Measurements from ENCODE around the gene DNAJC11.
"Not testable (repeated sequence)": the region's sequence is repeated elsewhere in the genome, so short reads cannot be mapped to it uniquely, and the experiment has no call there.

Gene DNAJC11

GRCh38 chr1:6724517-6725141 lies 23.0 kb upstream of the DNAJC11 start:
- no peak for DNase-seq (ENCODE audit: low spot score in 2 of 2)
- Mint-ChIP-seq H3K27ac (no peak overlapping the region), H3K4me3 (no peak overlapping the region), H3K27me3 (peaks cover 4% of the 10 kb centered on the region), H3K9me3 (no peaks in the 10 kb centered on the region), H3K36me3 (no peaks in the 10 kb centered on the region), H3K4me1 (peaks cover 4% of the 10 kb centered on the region)
- no peak for ATAC-seq (ENCODE audit: low read depth)

- Mint-ChIP-seq H3K27ac (no peak overlapping the region), H3K4me3 (no peak overlapping the region), H3K36me3 (no peaks in the 10 kb centered on the region), H3K4me1 (peaks cover 4% of the 10 kb centered on the region), H3K9me3 (no peaks in the 10 kb centered on the region), H3K27me3 (peaks cover 4% of the 10 kb centered on the region)
- no peak for ATAC-seq (ENCODE audit: low read depth)
- no peak for DNase-seq (ENCODE audit: low spot score in 2 of 2)
These were observed 22.2 kb upstream of the DNAJC11 start for GRCh38 chr1:6723621-6724428.

DNA sequence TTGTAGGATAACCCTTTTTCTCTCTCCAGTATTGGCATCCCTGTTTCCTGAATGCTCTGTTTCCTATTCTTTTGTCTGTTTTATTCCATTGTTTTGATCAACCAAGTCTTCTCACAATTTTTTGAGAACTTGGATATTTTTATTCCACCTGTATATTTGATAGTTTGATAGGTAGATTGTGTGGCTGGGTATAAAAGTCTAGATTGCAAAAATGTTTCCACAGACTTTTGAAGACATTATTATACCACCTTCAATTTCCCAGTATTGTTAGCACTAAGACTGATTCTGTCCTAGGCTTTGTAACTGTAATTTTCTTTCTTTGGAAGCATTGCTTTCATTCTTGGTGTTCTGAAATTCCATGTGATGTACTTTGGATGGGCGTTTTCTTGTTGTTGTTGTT lies 9.6 kb upstream of the DNAJC11 start:
- H3K9me3 Mint-ChIP-seq: peaks cover 5% of the 10 kb centered on the region
- no peak overlapping the region for H3K4me3 Mint-ChIP-seq
- H3K36me3 Mint-ChIP-seq: peaks cover 1% of the 10 kb centered on the region
- H3K27me3 Mint-ChIP-seq: peaks cover 12% of the 10 kb centered on the region
- no peak for ATAC-seq (ENCODE audit: low read depth)
- no peak for DNase-seq (ENCODE audit: low spot score in 2 of 2)
- H3K4me1 Mint-ChIP-seq: no peaks in the 10 kb centered on the region
- no peak overlapping the region for H3K27ac Mint-ChIP-seq

DNA sequence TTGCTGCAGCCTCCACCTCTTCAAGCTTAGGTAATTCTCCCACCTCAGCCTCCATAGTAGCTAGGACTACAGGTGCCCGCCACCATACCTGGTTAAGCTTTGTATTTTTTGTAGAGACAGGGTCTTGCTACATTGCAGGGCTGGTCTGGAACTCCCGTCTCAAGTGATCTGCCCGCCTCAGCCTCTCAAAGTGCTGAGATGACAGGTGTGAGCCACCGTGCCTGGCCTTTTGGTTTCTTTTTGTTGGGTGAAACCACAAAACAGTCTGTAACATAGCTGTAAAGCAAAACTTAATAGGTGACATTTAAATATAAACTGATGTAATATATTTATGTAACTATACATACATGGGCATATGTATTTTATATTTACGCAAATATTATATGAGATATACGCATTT lies 3.1 kb upstream of the DNAJC11 start:
- Mint-ChIP-seq H3K36me3 (no peaks in the 10 kb centered on the region), H3K9me3 (no peaks in the 10 kb centered on the region), H3K27me3 (peaks cover 7% of the 10 kb centered on the region), H3K4me3 (no peak overlapping the region), H3K4me1 (peaks cover 20% of the 10 kb centered on the region), H3K27ac (no peak overlapping the region)
- ATAC-seq (ENCODE audit: low read depth) (no peak), DNase-seq (ENCODE audit: low spot score in 2 of 2) (no peak)

GRCh38 chr1:6703016-6703415 lies 1.4 kb upstream of the DNAJC11 start:
- Mint-ChIP-seq H3K27ac (no peak overlapping the region), H3K9me3 (no peaks in the 10 kb centered on the region), H3K36me3 (no peaks in the 10 kb centered on the region), H3K4me1 (peaks cover 20% of the 10 kb centered on the region), H3K4me3 (peak overlapping the region; percentile 76), H3K27me3 (peaks cover 5% of the 10 kb centered on the region)
- ATAC-seq (ENCODE audit: low read depth) (no peak), DNase-seq (ENCODE audit: low spot score in 2 of 2) (no peak)

DNA sequence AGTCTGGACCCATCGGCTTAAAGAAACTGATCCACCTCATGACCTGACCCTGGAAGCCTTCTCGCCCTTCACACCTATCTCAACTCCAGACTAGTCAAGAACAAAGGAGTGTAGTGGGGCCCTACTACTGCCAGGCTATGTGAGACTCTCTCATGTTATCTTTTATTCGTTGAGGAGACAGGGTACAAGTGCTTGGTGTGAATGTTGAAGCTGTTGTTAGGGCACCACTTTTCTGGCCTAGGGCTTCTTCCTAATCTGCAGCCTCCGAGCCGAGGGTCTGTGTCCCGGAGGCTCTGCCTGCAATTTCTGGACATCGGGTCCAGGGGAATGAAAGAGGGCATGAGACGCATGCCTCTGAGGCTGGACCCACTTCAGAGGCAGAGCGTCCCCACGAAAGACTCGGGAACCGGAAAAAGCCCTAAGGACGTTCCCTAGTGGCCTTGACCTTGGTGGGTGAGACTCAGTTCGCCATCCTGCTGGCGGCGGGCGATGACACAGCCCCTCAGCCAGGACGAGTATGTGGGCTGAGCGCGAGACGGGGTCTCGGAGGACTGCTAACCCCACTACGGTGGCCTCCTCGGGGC lies 671 bp downstream of the DNAJC11 start:
- peak overlapping the region; percentile 88 for H3K27ac Mint-ChIP-seq
- ATAC-seq (ENCODE audit: low read depth) (no peak), DNase-seq (ENCODE audit: low spot score in 2 of 2) (peak in 1 of 2 donors; percentile 5)
- H3K4me1 Mint-ChIP-seq: peaks cover 22% of the 10 kb centered on the region
- H3K27me3 Mint-ChIP-seq: no peaks in the 10 kb centered on the region
- H3K4me3 Mint-ChIP-seq: peak overlapping the region; percentile 94
- no peaks in the 10 kb centered on the region for H3K36me3 Mint-ChIP-seq
- H3K9me3 Mint-ChIP-seq: no peaks in the 10 kb centered on the region

- ATAC-seq (ENCODE audit: low read depth); DNase-seq (ENCODE audit: low spot score in 2 of 2); H3K27me3 Mint-ChIP-seq; H3K36me3 Mint-ChIP-seq; H3K9me3 Mint-ChIP-seq: not testable (repeated sequence)
- H3K4me1 Mint-ChIP-seq: peaks cover 22% of the 10 kb centered on the region
- H3K4me3 Mint-ChIP-seq: peak overlapping the region; percentile 8
- peak overlapping the region; percentile 88 for H3K27ac Mint-ChIP-seq
These were observed 1.7 kb downstream of the DNAJC11 start for GRCh38 chr1:6699915-6700314.

DNA sequence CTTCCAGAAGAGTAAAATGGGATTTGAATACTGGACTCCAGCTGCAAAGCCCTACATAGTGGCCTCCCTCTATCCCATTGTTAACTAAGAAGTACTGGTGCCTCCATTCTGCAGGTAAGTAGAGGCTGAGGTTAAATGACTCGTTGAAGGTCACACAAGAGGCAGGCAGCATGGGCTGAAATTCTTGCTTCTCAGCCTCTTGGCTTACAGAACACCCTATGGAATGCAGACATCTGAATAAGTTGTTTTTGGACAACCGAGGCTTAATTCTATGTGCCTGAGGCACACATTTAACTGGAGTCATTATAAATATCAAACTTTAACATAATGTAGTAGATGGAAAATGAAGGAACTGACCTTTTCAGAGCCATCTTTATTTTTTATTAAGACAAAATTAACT lies 5.7 kb downstream of the DNAJC11 start:
- H3K36me3 Mint-ChIP-seq: no peaks in the 10 kb centered on the region
- H3K4me1 Mint-ChIP-seq: peaks cover 19% of the 10 kb centered on the region
- no peaks in the 10 kb centered on the region for H3K9me3 Mint-ChIP-seq
- H3K27me3 Mint-ChIP-seq: no peaks in the 10 kb centered on the region
- DNase-seq (ENCODE audit: low spot score in 2 of 2): no peak
- no peak for ATAC-seq (ENCODE audit: low read depth)
- no peak overlapping the region for H3K27ac Mint-ChIP-seq
- H3K4me3 Mint-ChIP-seq: no peak overlapping the region

DNA sequence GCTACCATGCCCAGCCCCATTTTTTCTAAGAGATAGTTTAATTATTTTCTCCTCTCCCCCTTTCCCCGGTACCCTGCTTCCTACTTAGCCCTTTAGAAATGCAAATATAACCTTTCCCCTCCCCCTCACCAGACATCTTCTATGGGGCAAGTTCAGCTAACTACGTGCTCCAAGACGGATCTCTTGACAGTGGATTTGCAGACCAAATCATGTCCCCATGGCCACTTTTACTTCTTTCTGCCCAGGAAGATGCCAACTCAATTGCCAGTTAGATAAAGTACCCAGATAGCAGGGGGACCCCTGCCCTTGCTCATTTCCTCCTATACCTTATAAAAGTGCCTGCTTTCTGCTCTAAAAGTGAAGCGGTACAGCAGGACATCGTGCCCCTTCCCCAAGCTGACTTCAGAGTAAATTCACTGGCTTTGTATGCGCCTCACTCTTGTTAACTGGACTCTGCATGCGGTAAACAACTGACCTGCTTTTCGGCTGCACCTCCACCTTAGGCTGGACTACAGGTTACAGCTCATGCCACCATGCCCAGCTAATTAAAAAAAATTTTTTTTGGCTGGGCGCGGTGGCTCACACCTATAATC lies 7.4 kb downstream of the DNAJC11 start:
- DNase-seq (ENCODE audit: low spot score in 2 of 2) (no peak), ATAC-seq (ENCODE audit: low read depth) (no peak)
- H3K4me1 Mint-ChIP-seq: peaks cover 10% of the 10 kb centered on the region
- H3K9me3 Mint-ChIP-seq: no peaks in the 10 kb centered on the region
- no peak overlapping the region for H3K27ac Mint-ChIP-seq
- H3K36me3 Mint-ChIP-seq: peaks cover 2% of the 10 kb centered on the region
- no peak overlapping the region for H3K4me3 Mint-ChIP-seq
- no peaks in the 10 kb centered on the region for H3K27me3 Mint-ChIP-seq

- peaks cover 4% of the 10 kb centered on the region for H3K36me3 Mint-ChIP-seq
- DNase-seq (ENCODE audit: low spot score in 2 of 2): no peak
- no peaks in the 10 kb centered on the region for H3K27me3 Mint-ChIP-seq
- no peak overlapping the region for H3K4me3 Mint-ChIP-seq
- H3K4me1 Mint-ChIP-seq: peaks cover 19% of the 10 kb centered on the region
- no peak overlapping the region for H3K27ac Mint-ChIP-seq
- ATAC-seq (ENCODE audit: low read depth): no peak
- H3K9me3 Mint-ChIP-seq: no peaks in the 10 kb centered on the region
These were observed 8.7 kb downstream of the DNAJC11 start for GRCh38 chr1:6692956-6693355.

DNA sequence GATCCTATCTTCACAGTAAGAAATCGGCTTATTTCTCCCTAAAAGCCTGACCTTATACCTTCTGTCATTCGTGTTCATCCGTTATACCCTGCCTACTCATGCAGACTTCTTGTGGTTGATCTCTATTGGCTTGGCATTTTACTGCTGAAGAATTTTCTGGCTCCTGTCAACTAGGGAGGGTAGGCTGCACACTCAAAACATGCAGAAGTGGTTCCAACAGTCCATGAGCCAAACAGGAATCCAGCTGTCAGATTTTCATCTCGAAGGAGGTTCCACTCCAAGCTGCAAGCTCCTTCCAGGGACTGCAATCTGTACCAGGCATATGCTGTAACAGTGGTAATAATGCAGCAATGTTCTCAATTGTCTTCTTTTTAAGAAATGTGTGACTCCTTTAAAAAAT lies 10.1 kb downstream of the DNAJC11 start:
- Mint-ChIP-seq H3K27me3 (no peaks in the 10 kb centered on the region), H3K27ac (no peak overlapping the region), H3K36me3 (peaks cover 4% of the 10 kb centered on the region), H3K4me1 (peaks cover 19% of the 10 kb centered on the region), H3K4me3 (no peak overlapping the region), H3K9me3 (no peaks in the 10 kb centered on the region)
- DNase-seq (ENCODE audit: low spot score in 2 of 2) (no peak), ATAC-seq (ENCODE audit: low read depth) (no peak)

DNA sequence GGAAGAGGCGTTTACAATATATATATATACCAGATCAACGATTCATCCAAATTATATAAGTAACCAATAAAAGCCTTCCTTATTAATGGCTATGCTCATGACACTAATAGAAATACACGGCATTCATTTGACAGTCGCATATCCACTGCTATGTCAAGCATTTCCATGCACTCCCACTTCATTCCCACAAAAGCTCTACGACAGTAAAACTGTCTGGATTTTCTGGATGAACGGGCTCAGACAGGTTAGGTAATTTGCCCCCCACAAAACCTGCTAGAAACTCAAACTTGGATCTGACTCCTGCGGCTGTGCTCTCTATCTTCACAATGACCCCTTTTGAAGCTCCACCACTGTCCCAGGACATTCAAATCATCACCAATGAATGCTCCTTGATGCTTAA lies 11.4 kb downstream of the DNAJC11 start:
- Mint-ChIP-seq H3K27ac (no peak overlapping the region), H3K36me3 (peaks cover 6% of the 10 kb centered on the region), H3K27me3 (no peaks in the 10 kb centered on the region), H3K9me3 (no peaks in the 10 kb centered on the region), H3K4me1 (peaks cover 22% of the 10 kb centered on the region), H3K4me3 (no peak overlapping the region)
- ATAC-seq (ENCODE audit: low read depth): no peak
- no peak for DNase-seq (ENCODE audit: low spot score in 2 of 2)

GRCh38 chr1:6688757-6689156 lies 12.9 kb downstream of the DNAJC11 start:
- H3K27me3 Mint-ChIP-seq: no peaks in the 10 kb centered on the region

GRCh38 chr1:6688001-6688400 lies 13.6 kb downstream of the DNAJC11 start:
- H3K27ac Mint-ChIP-seq: no peak overlapping the region
- ATAC-seq (ENCODE audit: low read depth) (no peak), DNase-seq (ENCODE audit: low spot score in 2 of 2) (no peak)
- H3K36me3 Mint-ChIP-seq: peaks cover 7% of the 10 kb centered on the region
- no peaks in the 10 kb centered on the region for H3K27me3 Mint-ChIP-seq
- H3K9me3 Mint-ChIP-seq: no peaks in the 10 kb centered on the region
- peaks cover 22% of the 10 kb centered on the region for H3K4me1 Mint-ChIP-seq
- H3K4me3 Mint-ChIP-seq: no peak overlapping the region

More at GRCh38 chr1:6688757-6689156, 12.9 kb downstream of the DNAJC11 start:
- ATAC-seq (ENCODE audit: low read depth): no peak
- no peak for DNase-seq (ENCODE audit: low spot score in 2 of 2)
- Mint-ChIP-seq H3K27ac (no peak overlapping the region), H3K36me3 (peaks cover 7% of the 10 kb centered on the region), H3K4me1 (peaks cover 20% of the 10 kb centered on the region), H3K9me3 (no peaks in the 10 kb centered on the region), H3K4me3 (no peak overlapping the region)

All from memory B cell (primary cell).